Superior temporal gyrus (tissue), 1 donor: ENCODE data around the gene MAN1C1.
A peak's percentile ranks its signal among the peaks of the same experiment; 100 is the strongest.
"Not testable (repeated sequence)": the region's sequence is repeated elsewhere in the genome, so short reads cannot be mapped to it uniquely, and the experiment has no call there.

Experiments used
- DNase-seq: peaks from one replicate; pipeline ENCODE4 v3.0.0-alpha.2; 2016; ENCODE audit errors: extremely low spot score

The MAN1C1 gene

GRCh38 chr1:25583519-25584370, 32.8 kb upstream of the MAN1C1 start:
- no peak for DNase-seq

DNA sequence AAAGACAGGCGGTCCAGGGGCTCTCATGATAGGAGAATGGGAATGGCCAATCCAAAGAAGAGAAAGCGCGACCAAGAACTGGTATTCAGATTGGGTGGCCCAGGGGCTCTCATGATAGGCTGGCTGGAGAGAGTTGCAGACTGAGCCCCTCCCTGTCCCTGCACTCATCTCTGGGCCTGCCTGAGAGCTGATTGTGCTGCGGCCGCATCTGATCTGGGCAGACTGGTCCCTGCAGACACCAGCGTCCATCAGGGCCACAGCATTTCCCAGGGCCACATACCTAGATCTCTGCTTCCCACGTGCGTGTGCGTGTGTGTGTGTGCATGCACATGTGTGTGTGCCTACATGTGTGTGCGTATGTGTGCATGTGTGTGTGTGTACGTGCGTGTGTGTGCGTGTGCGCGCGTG, 30.4 kb upstream of the MAN1C1 start:
- DNase-seq = no peak

DNA sequence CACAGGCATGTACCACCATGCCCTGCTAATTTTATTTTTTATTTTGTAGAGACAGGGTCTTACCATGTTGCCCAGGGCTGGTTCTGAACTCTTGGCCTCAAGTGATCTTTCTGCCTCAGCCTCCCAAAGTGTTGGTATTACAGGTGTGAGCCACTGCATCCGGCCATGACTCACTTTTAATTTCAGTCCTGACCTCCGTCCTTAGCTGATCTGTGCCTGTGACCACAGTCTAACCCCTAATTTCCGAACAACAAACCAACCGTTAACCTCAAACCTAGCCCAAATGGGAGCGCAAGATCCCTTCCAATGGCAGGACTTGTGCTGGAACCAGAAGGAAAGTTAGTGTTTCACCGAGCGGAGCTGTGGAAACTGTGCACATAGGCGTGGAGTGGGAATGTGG, 29.3 kb upstream of the MAN1C1 start:
- no peak for DNase-seq

GRCh38 chr1:25588224-25588623, 28.4 kb upstream of the MAN1C1 start:
- DNase-seq = not testable (repeated sequence)

GRCh38 chr1:25588786-25589185, 27.8 kb upstream of the MAN1C1 start:
- not testable (repeated sequence) for DNase-seq

DNA sequence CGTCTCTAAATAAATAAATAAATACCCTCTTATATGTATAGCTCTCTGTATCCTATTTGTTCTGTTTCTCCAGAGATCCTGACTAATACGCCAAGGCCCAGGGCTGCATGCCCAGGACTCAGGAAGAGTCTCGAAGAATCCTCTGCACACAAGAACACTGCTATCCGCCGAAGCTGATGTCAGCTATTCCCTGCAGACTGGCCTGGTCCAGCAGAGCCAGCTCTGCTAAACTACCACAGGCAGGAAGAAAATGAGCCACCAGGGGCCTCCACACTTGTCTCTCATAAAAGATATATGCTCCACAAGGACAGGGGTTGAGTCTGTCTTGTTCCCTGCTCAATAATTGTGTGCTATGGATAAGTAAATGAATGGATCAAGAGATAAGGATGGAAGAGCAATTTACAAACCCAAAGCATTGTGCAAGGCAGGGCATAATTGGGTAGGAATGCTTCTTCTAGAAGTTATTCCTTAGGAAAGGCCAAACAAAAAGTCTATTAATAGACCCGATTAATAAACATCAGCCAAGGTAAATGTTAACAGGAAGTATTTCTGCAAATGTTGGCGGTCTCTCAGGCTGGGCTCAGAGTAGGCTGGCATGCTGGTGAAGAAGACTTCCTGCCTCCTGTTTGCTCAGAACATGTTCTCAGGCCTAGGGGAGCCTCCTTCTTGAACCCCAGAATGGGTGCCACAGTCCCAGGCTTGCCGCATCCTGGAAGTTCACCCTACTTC, 26.3 kb upstream of the MAN1C1 start:
- DNase-seq = no peak

- DNase-seq = no peak
These were observed 22.7 kb upstream of the MAN1C1 start for GRCh38 chr1:25593861-25594260.

GRCh38 chr1:25594971-25595370, 21.6 kb upstream of the MAN1C1 start:
- no peak for DNase-seq

DNA sequence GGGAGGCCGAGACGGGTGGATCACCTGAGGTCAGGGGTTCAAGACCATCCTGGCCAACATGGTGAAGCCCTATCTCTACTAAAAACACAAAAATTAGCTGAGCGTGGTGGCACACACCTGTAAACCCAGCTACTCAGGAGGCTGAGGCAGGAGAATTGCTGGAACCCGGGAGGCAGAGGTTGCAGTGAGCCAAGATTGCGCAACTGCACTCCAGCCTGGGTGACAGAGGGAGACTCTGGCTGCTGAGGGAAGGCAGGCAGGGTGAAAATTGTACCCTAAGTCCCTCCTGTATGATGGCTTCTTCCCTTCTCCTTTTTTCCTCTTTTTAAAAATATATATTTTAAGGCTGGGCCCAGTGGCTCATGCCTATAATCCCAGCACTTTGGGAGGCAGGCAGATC, 19.9 kb upstream of the MAN1C1 start:
- DNase-seq = not testable (repeated sequence)

DNA sequence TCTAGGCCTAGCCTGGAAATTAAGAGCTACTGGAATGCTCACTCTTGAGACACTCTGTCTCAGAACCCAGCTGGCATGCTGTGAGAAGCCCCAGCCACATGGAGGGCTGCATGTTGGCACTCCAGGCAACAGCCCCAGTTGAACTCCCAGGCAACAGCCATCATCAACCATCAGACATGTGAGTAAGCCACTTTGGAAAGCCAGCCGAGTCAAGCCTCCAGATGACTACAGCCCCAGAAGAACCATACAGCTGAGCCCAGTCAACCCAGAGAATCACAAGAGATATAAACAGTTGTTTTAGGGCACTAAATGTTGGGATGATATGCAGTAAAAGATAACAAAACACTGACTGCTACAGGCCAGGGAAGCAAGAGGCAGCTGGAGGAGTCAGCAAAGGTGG, 17.7 kb upstream of the MAN1C1 start:
- no peak for DNase-seq

DNA sequence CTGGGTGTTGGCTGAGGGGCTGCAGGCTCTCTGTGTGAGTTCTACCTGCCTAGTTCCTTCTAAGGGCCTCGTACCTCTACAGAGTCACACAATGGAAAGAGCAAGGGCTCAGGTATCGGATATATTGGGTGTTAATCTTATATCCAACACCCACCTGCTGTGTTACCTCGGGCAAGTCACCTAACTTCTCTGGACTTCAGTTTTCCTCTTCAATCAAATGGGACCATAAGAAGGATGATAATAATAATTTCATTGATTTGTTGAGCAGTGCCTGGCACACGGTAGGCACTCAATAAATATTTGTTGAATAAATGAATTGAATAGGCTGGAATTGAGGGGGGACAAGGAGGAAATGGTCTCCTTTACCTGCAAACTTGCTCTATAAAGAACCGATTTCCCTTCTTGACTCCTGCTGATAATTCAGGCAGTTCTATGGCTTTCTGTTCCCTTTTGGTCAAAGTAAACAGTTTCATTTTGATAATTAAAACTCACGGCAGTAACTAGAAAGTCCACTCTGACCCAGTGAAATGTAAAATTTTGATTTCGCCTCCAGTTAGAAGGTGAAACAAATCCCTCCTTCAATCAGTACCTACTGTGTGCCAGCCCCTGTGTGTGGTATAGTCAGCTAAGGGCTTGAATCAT, 16.5 kb upstream of the MAN1C1 start:
- DNase-seq = no peak

DNA sequence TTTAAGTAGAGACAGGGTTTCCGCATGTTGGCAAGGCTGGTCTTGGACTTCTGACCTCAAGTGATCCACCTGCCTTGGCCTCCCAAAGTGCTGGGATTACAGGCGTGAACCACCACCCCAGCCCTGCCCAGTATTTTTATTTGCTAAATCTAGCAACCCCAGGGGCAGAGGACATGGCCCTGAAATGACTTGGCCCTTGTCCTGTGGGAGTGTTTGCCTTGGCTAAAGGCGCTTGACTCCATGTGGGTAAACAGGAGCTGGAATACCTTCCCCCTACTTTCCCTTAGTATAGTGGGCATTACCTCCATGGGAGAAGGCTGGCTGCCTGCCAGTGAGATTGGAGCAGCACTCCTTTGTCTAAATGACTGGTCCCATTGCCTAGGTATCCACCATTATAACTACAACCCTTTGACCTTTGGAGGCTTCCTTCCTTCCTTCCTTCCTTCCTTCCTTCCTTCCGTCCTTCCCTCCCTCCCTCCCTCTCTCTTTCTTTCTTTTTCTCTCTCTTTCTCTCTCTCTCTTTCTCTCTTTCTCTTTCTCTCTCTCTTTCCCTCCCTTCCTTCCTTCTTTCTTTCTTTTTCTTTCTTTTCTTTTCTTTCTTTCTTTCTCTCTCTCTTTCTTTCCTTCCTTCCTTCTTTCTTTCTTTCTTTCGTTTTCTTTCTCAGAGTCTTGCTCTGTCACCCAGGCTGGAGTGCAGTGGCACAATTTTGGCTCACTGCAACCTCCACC, 15.5 kb upstream of the MAN1C1 start:
- DNase-seq = not testable (repeated sequence)

- DNase-seq = not testable (repeated sequence)
These were observed 12.6 kb upstream of the MAN1C1 start for GRCh38 chr1:25603779-25604538.

DNA sequence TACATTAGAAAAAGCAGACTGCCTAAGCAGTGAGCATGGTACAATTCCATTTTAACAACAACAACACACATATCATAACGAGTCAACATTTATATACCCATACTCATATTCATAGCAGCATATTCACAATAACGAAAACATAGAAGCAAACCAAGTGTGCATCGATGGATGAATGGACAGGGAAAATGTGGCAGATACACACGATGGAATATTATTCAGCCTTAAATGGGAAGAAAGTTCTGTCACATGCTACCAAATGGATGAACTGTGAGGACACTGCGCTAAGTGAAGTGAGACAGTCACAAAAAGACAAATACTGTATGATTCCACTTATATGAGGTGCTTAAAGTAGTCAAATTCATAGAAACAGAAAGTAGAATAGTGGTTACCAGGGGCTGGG, 9.5 kb upstream of the MAN1C1 start:
- DNase-seq = no peak

- peak; percentile 93 for DNase-seq
These were observed 8.0 kb upstream of the MAN1C1 start for GRCh38 chr1:25608488-25609178.

- peak; percentile 44 for DNase-seq
These were observed 6.7 kb upstream of the MAN1C1 start for GRCh38 chr1:25609921-25610320.

GRCh38 chr1:25610822-25611630, 5.6 kb upstream of the MAN1C1 start:
- no peak for DNase-seq

- no peak for DNase-seq
These were observed 4.7 kb upstream of the MAN1C1 start for GRCh38 chr1:25611843-25612242.

DNA sequence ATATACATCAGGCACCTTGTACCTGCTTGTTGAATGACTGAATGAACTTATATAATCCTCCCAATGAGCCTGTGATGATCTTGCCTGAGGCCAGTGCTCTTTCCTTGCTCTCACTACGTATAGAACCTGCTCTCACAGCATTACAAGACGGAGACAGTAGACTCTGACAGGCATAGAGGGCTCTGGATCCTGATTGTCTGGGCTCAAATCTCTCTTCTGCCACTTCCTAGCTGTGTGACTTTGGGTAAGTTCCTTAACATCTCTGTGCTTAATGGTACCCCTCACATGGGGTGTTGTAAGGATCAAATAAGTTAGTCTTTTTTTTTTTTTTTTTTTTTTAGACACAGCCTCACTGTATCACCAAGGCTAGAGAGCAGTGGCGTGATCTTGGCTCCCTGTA, 4.2 kb upstream of the MAN1C1 start:
- no peak for DNase-seq

DNA sequence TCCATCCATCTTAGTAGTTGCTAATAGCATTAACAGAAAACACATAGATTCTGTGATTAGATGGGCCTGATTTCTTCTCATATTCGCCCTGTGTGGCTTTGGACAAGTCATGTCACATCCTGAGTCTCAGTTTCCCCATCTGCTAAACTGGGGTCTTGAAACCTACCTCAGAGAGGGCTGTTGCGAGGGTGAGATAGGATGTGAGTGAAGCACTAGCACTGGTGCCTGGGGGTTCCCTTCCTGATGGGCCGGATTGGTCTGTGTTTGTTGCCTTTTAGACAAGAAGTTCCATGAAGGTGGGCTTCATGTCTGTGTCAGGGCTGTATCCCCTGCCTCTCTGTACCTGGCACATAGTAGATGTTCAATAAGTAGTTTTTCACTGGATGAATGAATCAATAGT, 3.5 kb upstream of the MAN1C1 start:
- no peak for DNase-seq
